LNCAP (cell line): ENCODE measurements around the gene RNF182.

ENCODE experiments used
- CTCF ChIP-seq: fragments of 450-650 bp; IDR thresholded peaks from 2 replicates; pipeline ENCODE4 v1.5.1; 2017; ENCODE audit warnings: mild to moderate bottlenecking

RNF182 gene

GRCh38 chr6:13892017-13892645, 32.6 kb upstream of the RNF182 start:
- no peak for TF ChIP-seq CTCF

GRCh38 chr6:13902922-13903321, 21.8 kb upstream of the RNF182 start:
- TF ChIP-seq CTCF = no peak

DNA sequence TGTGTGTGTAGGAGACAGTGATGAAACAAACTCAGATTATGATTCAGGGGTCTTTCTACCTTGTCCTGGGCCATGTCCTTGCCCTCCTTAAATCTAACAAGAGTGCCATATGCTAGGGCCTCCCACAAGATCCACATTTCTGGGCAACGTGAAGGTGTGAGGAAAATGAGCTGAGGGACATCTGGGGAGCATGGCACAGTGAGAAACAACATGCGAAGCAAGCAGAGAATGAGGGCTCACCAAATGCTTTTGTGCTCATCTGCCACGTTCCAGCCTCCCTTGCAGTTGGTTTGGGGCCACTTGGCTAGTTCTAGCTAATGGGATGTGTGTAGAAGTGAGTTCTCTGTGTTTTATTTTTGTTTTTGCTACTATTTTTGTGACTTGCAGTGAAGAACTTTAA, 21.4 kb upstream of the RNF182 start:
- TF ChIP-seq CTCF = no peak

DNA sequence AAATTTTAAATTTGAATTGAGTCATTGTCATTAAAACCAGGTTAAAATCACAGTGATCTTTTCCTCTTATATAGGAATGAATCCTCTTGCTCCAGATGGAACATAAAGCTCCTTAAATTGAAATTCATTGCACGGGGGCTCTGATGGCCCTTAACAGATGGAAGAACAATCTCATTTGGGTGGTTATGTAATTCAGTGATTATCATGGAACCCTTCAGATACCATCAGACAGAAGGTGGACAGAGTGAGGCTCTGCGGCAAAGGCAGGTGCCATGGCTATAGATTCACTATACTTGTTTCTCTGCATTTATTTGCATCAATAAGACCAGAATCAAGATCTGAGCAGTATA, 17.8 kb upstream of the RNF182 start:
- no peak for TF ChIP-seq CTCF

DNA sequence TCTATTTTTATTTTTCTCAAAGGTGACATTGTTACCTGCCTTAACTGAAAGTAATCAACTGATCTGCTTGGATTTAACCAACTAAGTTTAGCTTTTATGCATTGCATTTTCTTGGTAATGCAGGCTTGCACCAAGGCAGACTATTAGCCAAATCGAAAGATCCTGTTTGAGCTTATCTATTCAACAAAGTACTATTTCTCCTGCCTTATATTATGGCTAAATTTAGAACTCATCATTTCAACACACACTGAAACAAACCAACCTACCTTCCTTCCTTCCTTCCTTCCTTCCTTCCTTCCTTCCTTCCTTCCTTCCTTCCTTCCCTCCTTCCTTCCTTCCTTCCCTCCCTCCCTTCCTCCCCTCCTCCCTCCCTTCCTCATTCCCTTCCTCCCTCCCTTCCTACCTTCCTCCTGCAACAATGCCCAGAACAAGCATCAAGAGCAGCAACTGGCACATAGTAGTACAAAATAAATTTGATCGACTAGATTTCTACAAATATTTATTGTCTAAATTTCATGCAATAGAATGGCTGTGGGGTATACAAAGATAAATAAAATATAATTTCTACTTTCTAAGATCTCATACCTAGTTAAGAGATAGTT, 17.0 kb upstream of the RNF182 start:
- TF ChIP-seq CTCF = no peak

DNA sequence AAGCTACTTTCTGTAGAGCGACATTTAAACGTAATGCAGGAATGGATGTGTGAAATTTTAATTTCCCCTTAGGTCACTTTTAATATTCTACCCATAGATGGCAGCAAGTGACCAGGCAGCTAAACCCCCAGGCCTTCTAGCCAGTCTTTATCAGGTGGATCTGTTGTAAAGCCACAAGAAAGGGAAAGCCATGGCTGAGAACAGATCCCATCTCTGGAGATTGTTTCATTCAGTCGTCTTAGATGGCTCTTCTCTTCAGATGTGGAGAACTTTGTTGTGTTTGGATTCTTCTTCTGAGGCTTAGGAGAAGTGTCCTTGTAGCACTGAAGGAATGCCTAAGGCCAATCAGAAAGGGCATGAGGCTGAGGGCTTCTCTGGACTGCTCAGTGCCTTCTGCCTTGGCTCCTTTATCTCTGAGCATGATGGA, 15.8 kb upstream of the RNF182 start:
- TF ChIP-seq CTCF = peak; percentile 65

GRCh38 chr6:13910443-13910842, 14.3 kb upstream of the RNF182 start:
- TF ChIP-seq CTCF = no peak

DNA sequence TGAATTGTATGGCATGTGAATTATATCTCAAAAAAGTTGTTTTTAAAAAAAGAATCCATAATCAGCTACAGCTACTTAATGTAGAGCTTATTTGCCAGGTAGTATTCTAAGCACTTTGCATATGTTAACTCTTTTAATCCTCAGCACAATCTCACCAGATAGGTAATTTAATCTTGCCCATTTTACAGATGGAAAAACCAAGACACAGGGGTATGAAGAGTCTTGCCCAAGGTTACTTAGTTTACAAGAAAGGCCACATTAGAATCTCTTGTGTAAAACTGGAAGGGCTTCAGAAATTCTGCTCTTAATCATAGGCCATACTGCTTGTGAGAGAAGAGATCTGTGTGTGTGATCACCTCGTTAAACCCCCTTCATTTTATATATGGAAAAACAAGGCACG, 13.4 kb upstream of the RNF182 start:
- TF ChIP-seq CTCF = no peak
